NB4 (cell line): ENCODE results near the gene PDE9A.

ENCODE experiments used
- DNase-seq: peaks from one replicate; pipeline ENCODE4 v3.0.0; 2010; ENCODE audit warnings: low read depth
- H3K4me3 ChIP-seq: one replicate; pipeline ENCODE4 v1.5.1; 2011; ENCODE audit warnings: mild to moderate bottlenecking, low read depth, low read length, moderate library complexity
- MAX ChIP-seq: IDR thresholded peaks from 2 replicates; pipeline ENCODE4 v1.6.1; 2011; ENCODE audit warnings: low read depth, low read length
- MYC ChIP-seq: IDR thresholded peaks from 2 replicates; pipeline ENCODE4 v1.6.1; 2011; ENCODE audit warnings: low read depth, low read length
- POLR2A ChIP-seq: IDR thresholded peaks from 2 replicates; pipeline ENCODE4 v1.6.1; 2011; ENCODE audit warnings: mild to moderate bottlenecking; ENCODE audit not compliant: insufficient read length; ENCODE audit errors: extremely low read depth
- TF ChIP-seq, protein P1 (sequence below): IDR thresholded peaks from one replicate; pipeline ENCODE4 v1.5.1; 2012; ENCODE audit warnings: low read depth, low read length

The PDE9A gene

DNA sequence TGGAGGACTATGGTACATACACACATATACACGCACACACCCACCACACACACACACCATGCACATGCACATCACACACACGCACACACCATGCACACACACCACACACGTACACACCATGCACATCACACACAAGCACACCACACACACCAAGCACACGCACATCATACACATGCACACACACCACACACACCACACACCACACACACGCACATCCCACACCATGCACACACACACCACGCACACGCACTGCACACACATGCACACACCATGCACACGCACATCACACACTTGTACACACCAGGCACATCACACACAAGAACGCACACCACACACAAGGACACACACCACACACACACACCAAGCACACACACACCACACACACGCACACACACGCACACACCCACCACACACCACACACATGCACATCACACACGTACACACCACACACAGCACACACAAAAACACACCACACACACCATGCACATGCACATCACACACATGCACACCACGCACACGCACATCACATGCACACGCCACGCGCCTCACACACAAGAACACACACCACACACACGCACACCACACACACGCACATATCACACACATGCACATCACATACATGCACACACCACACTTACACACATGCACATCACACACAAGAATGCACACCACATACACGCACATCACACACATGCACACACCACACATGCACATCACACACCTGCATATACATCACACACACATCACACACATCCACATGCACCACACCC is 9.2 kb downstream of the PDE9A start:
- DNase-seq = no peak
- H3K4me3 ChIP-seq = no peak overlapping the region
- TF ChIP-seq MYC (no peak), POLR2A (no peak), MAX (no peak)
- TF ChIP-seq, protein P1, sequence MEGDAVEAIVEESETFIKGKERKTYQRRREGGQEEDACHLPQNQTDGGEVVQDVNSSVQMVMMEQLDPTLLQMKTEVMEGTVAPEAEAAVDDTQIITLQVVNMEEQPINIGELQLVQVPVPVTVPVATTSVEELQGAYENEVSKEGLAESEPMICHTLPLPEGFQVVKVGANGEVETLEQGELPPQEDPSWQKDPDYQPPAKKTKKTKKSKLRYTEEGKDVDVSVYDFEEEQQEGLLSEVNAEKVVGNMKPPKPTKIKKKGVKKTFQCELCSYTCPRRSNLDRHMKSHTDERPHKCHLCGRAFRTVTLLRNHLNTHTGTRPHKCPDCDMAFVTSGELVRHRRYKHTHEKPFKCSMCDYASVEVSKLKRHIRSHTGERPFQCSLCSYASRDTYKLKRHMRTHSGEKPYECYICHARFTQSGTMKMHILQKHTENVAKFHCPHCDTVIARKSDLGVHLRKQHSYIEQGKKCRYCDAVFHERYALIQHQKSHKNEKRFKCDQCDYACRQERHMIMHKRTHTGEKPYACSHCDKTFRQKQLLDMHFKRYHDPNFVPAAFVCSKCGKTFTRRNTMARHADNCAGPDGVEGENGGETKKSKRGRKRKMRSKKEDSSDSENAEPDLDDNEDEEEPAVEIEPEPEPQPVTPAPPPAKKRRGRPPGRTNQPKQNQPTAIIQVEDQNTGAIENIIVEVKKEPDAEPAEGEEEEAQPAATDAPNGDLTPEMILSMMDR = no peak

GRCh38 chr21:42663200-42663750 is 9.9 kb downstream of the PDE9A start:
- no peak for DNase-seq
- TF ChIP-seq, protein P1 = no peak
- TF ChIP-seq POLR2A (no peak), MAX (no peak), MYC (no peak)
- no peak overlapping the region for H3K4me3 ChIP-seq

DNA sequence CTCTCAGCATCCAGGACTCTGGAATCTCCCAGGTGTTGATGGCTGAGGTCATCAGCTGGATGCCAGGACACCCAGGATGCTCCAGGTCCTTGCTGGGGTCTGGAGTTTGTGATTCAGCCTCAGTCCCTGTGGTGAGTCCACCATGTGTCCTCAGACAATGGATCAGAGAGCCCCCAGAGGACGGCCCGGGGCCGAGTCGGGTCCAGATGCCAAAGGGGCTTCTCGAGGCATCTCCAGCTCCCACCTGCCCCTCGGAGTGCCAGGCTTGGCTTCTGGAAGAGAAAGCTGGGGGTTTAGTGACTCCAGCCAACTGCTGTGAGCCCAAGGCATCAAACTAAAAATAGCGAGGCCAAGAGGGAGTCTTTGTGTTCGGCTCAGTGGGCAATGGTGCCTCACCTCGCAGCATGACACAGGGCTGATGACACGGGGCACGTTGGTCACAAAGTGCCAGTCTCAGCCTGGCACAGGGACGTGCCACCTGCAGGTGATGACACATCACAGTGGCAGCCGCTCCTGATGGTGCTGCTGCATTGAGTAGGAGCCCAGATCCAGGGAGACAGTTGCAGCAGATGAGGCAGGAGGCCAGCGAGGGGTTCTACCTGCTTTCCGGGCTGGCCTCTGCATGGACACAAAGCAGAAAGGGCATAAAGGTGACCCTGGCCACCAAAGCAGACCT is 10.6 kb downstream of the PDE9A start:
- H3K4me3 ChIP-seq = no peak overlapping the region
- no peak for TF ChIP-seq MYC
- TF ChIP-seq MAX = no peak
- TF ChIP-seq, protein P1 = no peak
- no peak for TF ChIP-seq POLR2A
- no peak for DNase-seq

DNA sequence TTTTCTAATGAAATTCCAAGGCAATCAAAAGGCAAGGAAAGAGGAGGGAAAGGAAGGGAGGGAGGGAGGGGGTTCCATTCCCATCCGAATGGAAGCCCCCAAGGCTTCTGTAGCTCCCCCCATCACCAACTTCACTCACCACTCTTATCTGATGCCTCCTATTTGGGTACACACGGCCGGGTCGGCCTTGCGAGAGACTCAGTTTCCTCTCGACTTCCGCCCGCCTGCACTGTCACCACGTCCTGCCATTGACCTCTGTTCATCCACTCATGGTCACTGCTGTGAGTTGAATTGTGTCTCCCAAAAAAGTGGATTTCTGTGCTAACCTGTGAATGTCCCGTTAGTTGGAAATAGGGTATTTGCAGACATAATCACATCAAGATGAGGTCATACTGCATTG is 11.2 kb downstream of the PDE9A start:
- TF ChIP-seq MYC (no peak), MAX (no peak), POLR2A (no peak)
- TF ChIP-seq, protein P1 = no peak
- no peak for DNase-seq
- H3K4me3 ChIP-seq = no peak overlapping the region

DNA sequence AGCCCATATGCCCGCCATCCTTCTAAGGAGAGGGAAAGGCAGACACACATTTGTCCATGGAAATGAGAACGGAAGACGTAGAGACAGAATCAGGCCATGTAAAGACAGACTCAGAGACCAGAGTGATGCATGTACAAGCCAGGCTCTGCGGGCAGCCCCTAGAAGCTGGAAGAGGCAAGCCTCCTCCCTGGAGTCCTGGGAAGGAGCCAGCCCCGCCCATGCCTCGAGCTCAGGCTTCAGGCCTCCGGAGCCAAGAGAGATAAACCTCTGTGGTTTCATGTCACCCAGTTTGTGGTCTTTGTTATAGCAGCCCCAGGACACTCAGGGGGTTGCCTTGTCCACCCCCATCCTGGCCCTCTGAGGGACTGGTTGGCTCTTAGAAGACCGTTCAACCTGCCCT is 11.6 kb downstream of the PDE9A start:
- TF ChIP-seq, protein P1 = no peak
- TF ChIP-seq MAX (no peak), MYC (no peak), POLR2A (no peak)
- DNase-seq = no peak

More for the DNA sequence above, 11.6 kb downstream of the PDE9A start:
- H3K4me3 ChIP-seq = no peak overlapping the region
